AG04450 (cell line): ENCODE data around the gene PSMC1. TPM values are rescaled to one million over a fixed set of nuclear protein-coding genes. Genes with fewer than 3 reads are reported as not detected.

Experiments
- CTCF ChIA-PET: fragments of 300-600, 350-600 bp; formaldehyde crosslinking; extraction: SDS; loops from one replicate; lab custom pipeline; 2022; ENCODE audit warnings: antibody characterized with exemption, inconsistent platforms; lab: Charles Lee
- POLR2A ChIA-PET: fragments of 350-600 bp; formaldehyde crosslinking; extraction: SDS; loops from one replicate; lab custom pipeline; 2021; ENCODE audit warnings: antibody characterized with exemption, inconsistent platforms; lab: Yijun Ruan, JAX
- DNase-seq: peaks from one replicate; pipeline ENCODE4 v3.0.0-alpha.2; 2011; ENCODE audit warnings: low read depth, low spot score
- H3K27ac ChIP-seq: one replicate; pipeline ENCODE4 v1.5.1; 2012; ENCODE audit warnings: low read depth, low read length, control low read depth
- H3K27me3 ChIP-seq: one replicate; pipeline ENCODE4 v1.6.0; 2012; ENCODE audit warnings: low read length; ENCODE audit not compliant: control insufficient read depth, insufficient read depth
- H3K4me3 ChIP-seq: 2 replicates; pipeline ENCODE4 v1.5.1; 2011; ENCODE audit warnings: mild to moderate bottlenecking, low read depth, low read length, control low read depth
- H3K9me3 ChIP-seq: 2 replicates; pipeline ENCODE4 v1.5.1; 2012; ENCODE audit warnings: low read length; ENCODE audit not compliant: control insufficient read depth, insufficient read depth
- polyA plus RNA-seq: library from polyadenylated mRNA; depleted of rRNA; stranded (reverse); fragments of >200 nt; gene quantifications from 2 replicates; pipeline ENCODE4 v1.2.3, GENCODE V29; 2011
- TF ChIP-seq, protein P1 (sequence below): IDR thresholded peaks from 2 replicates; pipeline ENCODE4 v1.5.1; 2011; ENCODE audit warnings: low read depth, low read length, control low read depth, inconsistent platforms

The PSMC1 gene
- polyA plus RNA-seq, 1 experiment = 228 TPM

DNA sequence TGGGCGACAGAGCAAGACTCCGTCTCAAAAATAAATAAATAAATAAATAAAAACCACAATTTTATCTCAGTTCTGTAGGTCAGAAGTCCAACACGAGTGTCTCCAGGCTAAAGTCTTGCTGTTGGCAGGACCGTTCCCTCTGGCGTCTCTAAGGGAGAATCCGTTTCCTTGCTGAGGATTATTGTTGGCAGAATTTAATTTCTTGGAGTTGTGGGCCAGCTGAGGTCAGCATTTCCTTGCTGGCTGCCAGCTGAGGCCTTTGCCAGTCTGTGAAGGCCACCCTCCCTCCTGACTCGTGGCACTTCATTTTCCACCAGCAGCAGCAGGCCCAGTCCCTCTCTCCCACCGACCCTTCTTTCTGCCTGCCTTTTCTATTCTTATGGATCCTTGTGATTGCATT is 17.2 kb downstream of the PSMC1 start:
- H3K9me3 ChIP-seq = no peaks in the 10 kb centered on the region; the same call in 1 of the 2 replicates
- H3K27me3 ChIP-seq = no peaks in the 10 kb centered on the region
- ChIA-PET CTCF (interaction anchor here (1.0 kb wide), 1 partner anchor 15 kb away, joined by 3 read pairs; no protein-coding TSS in a partner anchor), POLR2A (no interaction called here)
- no peak overlapping the region for H3K27ac ChIP-seq
- DNase-seq = no peak
- TF ChIP-seq, protein P1, sequence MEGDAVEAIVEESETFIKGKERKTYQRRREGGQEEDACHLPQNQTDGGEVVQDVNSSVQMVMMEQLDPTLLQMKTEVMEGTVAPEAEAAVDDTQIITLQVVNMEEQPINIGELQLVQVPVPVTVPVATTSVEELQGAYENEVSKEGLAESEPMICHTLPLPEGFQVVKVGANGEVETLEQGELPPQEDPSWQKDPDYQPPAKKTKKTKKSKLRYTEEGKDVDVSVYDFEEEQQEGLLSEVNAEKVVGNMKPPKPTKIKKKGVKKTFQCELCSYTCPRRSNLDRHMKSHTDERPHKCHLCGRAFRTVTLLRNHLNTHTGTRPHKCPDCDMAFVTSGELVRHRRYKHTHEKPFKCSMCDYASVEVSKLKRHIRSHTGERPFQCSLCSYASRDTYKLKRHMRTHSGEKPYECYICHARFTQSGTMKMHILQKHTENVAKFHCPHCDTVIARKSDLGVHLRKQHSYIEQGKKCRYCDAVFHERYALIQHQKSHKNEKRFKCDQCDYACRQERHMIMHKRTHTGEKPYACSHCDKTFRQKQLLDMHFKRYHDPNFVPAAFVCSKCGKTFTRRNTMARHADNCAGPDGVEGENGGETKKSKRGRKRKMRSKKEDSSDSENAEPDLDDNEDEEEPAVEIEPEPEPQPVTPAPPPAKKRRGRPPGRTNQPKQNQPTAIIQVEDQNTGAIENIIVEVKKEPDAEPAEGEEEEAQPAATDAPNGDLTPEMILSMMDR = no peak
- no peak overlapping the region for H3K4me3 ChIP-seq

DNA sequence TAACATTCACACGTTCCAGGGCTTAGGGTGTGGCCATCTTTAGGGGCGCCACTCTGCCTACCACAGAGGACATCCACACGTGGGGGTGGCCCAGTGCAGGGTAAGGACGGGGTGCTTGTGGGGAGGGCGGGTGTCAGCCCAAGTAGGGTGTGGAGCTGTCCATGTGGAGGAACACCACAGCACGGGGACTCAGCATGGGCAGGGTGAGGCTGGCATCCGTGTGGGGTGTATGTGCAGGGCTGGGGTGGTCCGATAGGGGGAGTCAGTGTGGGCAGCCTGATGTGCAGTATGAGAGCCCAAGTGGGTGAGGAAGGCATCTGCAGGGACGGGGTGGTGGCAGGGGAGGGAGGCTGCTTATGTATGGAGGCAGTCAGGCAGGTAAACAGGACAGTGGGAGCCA is 17.7 kb downstream of the PSMC1 start:
- ChIA-PET POLR2A (no interaction called here), CTCF (no interaction called here)
- Histone ChIP-seq H3K4me3 (no peak overlapping the region), H3K9me3 (no peaks in the 10 kb centered on the region; the same call in 1 of the 2 replicates), H3K27me3 (no peaks in the 10 kb centered on the region), H3K27ac (no peak overlapping the region)
- TF ChIP-seq, protein P1 = no peak
- no peak for DNase-seq

DNA sequence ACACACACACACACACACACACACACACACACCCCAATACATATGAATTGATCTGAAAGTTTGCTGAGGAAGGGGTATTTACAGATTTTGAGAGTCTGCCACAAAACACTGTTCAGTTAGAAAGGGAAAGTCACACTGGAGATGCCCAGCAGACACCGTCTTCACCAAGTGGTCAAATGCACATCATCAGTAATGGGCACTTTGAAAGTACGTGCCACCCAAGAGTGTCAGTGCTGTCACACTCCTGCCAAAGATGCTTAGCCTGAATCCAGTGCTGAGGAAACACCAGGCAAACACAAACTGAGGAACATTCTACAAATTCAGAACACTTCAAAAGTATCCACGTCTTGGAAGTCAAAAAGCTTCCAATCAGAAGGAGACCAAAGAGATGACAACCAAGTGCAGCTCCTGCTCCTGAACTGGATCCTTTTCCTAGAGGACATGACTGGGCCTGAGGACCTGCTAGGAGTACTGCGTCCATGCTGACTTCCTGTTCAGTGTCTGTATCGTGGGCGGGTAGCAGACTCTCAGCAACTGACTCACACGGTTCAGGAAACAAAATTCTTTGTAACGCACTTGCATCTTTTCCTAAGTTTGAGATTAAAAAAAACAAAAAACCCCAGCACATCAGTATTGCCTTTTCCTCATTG is 18.6 kb downstream of the PSMC1 start:
- ChIA-PET CTCF (no interaction called here), POLR2A (no interaction called here)
- Histone ChIP-seq H3K27ac (peak overlapping the region; percentile 21), H3K4me3 (no peak overlapping the region), H3K27me3 (no peaks in the 10 kb centered on the region), H3K9me3 (no peaks in the 10 kb centered on the region; the same call in 1 of the 2 replicates)
- TF ChIP-seq, protein P1 = no peak
- DNase-seq = no peak

GRCh38 chr14:90275458-90275814 is 19.1 kb downstream of the PSMC1 start:
- Histone ChIP-seq H3K4me3 (no peak overlapping the region), H3K27me3 (no peaks in the 10 kb centered on the region), H3K9me3 (no peaks in the 10 kb centered on the region; the same call in 1 of the 2 replicates), H3K27ac (peak overlapping the region; percentile 21)
- ChIA-PET POLR2A (no interaction called here), CTCF (no interaction called here)
- no peak for DNase-seq
- TF ChIP-seq, protein P1 = no peak

GRCh38 chr14:90275820-90276219 is 19.5 kb downstream of the PSMC1 start:
- Histone ChIP-seq H3K27me3 (no peaks in the 10 kb centered on the region), H3K9me3 (no peaks in the 10 kb centered on the region; the same call in 1 of the 2 replicates), H3K4me3 (no peak overlapping the region), H3K27ac (no peak overlapping the region)
- POLR2A ChIA-PET = no interaction called here
- CTCF ChIA-PET = no interaction called here
- DNase-seq = no peak
- TF ChIP-seq, protein P1 = no peak
